GM23338 (cell line): Measurements from ENCODE around the gene TMEM175. TPM values are rescaled to one million over a fixed set of nuclear protein-coding genes. Genes with fewer than 3 reads are reported as not detected.

Experiments used
- ATAC-seq: fragments of 200-7000 bp; cut with Tn5 transposase; 3 replicates; pipeline ENCODE4 v1.9.1; 2020
- DNase-seq: peaks from one replicate; pipeline ENCODE4 v3.0.0-alpha.2; 2015; ENCODE audit warnings: low spot score
- H2AFZ ChIP-seq: fragments of 200-600 bp; sonication (generic); 2 replicates; pipeline ENCODE4 v1.8.0; 2016; ENCODE audit warnings: antibody characterized with exemption, mild to moderate bottlenecking, moderate library complexity
- H3F3A ChIP-seq: fragments of 200-600 bp; sonication (generic); replicated peaks from 2 replicates; pipeline ENCODE4 v1.8.0; 2017; ENCODE audit warnings: antibody characterized with exemption, mixed run types, low read depth
- H3K27ac ChIP-seq: fragments of 200-600 bp; sonication (generic); 2 replicates; pipeline ENCODE4 v1.6.1; 2016; ENCODE audit warnings: low read depth
- H3K27me3 ChIP-seq: fragments of 200-600 bp; sonication (generic); 2 replicates; pipeline ENCODE4 v1.8.0; 2016; ENCODE audit warnings: mild to moderate bottlenecking, mixed run types, moderate library complexity; ENCODE audit not compliant: insufficient read depth
- H3K36me3 ChIP-seq: fragments of 200-600 bp; sonication (generic); 2 replicates; pipeline ENCODE4 v1.8.0; 2016; ENCODE audit warnings: mild to moderate bottlenecking; ENCODE audit not compliant: insufficient read depth
- H3K4me1 ChIP-seq: fragments of 200-600 bp; sonication (generic); 2 replicates; pipeline ENCODE4 v1.8.0; 2016; ENCODE audit warnings: mild to moderate bottlenecking, moderate library complexity; ENCODE audit not compliant: insufficient read depth
- H3K4me2 ChIP-seq: fragments of 200-600 bp; sonication (generic); 2 replicates; pipeline ENCODE4 v1.7.1; 2017; ENCODE audit warnings: mixed run types
- H3K4me3 ChIP-seq: fragments of 200-600 bp; sonication (generic); 2 replicates; pipeline ENCODE4 v1.6.1; 2016; ENCODE audit warnings: mixed run types
- H3K79me2 ChIP-seq: fragments of 200-600 bp; sonication (generic); replicated peaks from 2 replicates; pipeline ENCODE4 v1.8.0; 2017; ENCODE audit warnings: mild to moderate bottlenecking; ENCODE audit not compliant: insufficient read depth
- H3K9me2 ChIP-seq: fragments of 200-600 bp; sonication (generic); 2 replicates; pipeline ENCODE4 v1.8.0; 2017; ENCODE audit not compliant: insufficient read depth
- H4K20me1 ChIP-seq: fragments of 200-600 bp; sonication (generic); replicated peaks from 2 replicates; pipeline ENCODE4 v1.8.0; 2017; ENCODE audit warnings: mild to moderate bottlenecking; ENCODE audit not compliant: insufficient read depth
- H3K27ac Mint-ChIP-seq: 2 replicates; pipeline ENCODE4 v1.8.0; 2020; ENCODE audit warnings: inconsistent platforms, mild to moderate bottlenecking, moderate library complexity, mixed read lengths
- H3K27me3 Mint-ChIP-seq: 3 replicates; pipeline ENCODE4 v1.8.0; 2022; ENCODE audit warnings: low read depth, mild to moderate bottlenecking, moderate library complexity, mixed read lengths, inconsistent platforms; ENCODE audit not compliant: insufficient read depth, poor library complexity
- H3K36me3 Mint-ChIP-seq: 3 replicates; pipeline ENCODE4 v1.8.0; 2021; ENCODE audit warnings: low read depth, mild to moderate bottlenecking, inconsistent platforms, moderate library complexity, mixed read lengths
- H3K4me1 Mint-ChIP-seq: 3 replicates; pipeline ENCODE4 v1.8.0; 2020; ENCODE audit warnings: mild to moderate bottlenecking, inconsistent platforms, mixed read lengths
- H3K4me3 Mint-ChIP-seq: 3 replicates; pipeline ENCODE4 v1.8.0; 2021; ENCODE audit warnings: moderate library complexity, mild to moderate bottlenecking, inconsistent platforms, mixed read lengths
- H3K9me3 Mint-ChIP-seq: 3 replicates; pipeline ENCODE4 v1.8.0; 2020; ENCODE audit warnings: moderate library complexity, mild to moderate bottlenecking, inconsistent platforms, mixed read lengths
- polyA plus RNA-seq: library from polyadenylated mRNA; unstranded; fragments of >200 nt; fragmentation: Nextera tagmentation; extraction: Ambion mirVana; gene quantifications from 2 replicates; pipeline ENCODE4 v1.2.1, GENCODE V29; 2016
- total RNA-seq: library from RNA; depleted of rRNA; stranded (reverse); fragments of >200 nt; shearing (Covaris generic); gene quantifications from 2 replicates; pipeline ENCODE4 v1.2.3, GENCODE V29; 2014
- TF ChIP-seq, protein P1 (sequence below): fragments of 250-450 bp; sonication (Bioruptor Pico); IDR thresholded peaks from 2 replicates; pipeline ENCODE4 v1.5.0; 2020; ENCODE audit warnings: mild to moderate bottlenecking, moderate library complexity

TMEM175 gene
- total and polyA plus RNA-seq, 2 experiments from 2014 or later = 8.0 to 11.4 TPM

DNA sequence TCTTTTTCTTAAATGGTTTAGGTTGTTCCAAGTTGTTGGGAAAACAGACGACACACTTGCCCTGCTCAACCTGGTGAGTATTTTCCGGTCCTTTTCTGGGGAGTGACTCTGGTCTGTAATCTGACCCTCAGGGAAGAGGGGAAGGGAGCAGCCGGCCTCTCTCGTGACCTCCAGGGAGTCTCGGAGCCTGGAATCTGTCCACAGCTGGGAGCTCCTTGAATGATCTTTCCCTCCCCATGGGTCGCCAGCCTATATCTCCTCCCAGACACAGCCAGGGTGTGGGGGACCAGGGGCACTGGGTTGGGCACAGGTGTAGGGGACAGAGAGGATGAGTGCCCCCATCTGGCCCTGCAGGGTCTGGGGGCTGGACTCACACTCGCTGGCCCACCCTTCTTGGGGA lies 18.9 kb downstream of the TMEM175 start:
- ATAC-seq (peak; percentile 16), DNase-seq (no peak)

More for the DNA sequence above, 18.9 kb downstream of the TMEM175 start:
- Histone ChIP-seq H3F3A (no peaks in the 10 kb centered on the region), H3K9me2 (no peaks in the 10 kb centered on the region), H3K36me3 (no peaks in the 10 kb centered on the region), H3K27ac (no peak overlapping the region), H3K4me3 (no peak overlapping the region), H4K20me1 (no peaks in the 10 kb centered on the region), H3K4me1 (no peaks in the 10 kb centered on the region), H2AFZ (no peak overlapping the region), H3K4me2 (no peak overlapping the region), H3K27me3 (no peaks in the 10 kb centered on the region), H3K79me2 (no peaks in the 10 kb centered on the region)
- H3K27ac Mint-ChIP-seq = no peak overlapping the region
- peaks cover 5% of the 10 kb centered on the region; the same call in 2 of the 3 replicates for H3K4me1 Mint-ChIP-seq
- no peaks in the 10 kb centered on the region; the same call in 2 of the 3 replicates for H3K36me3 Mint-ChIP-seq
- H3K9me3 Mint-ChIP-seq = no peaks in the 10 kb centered on the region
- H3K27me3 Mint-ChIP-seq = peaks cover 7% of the 10 kb centered on the region
- TF ChIP-seq, protein P1, sequence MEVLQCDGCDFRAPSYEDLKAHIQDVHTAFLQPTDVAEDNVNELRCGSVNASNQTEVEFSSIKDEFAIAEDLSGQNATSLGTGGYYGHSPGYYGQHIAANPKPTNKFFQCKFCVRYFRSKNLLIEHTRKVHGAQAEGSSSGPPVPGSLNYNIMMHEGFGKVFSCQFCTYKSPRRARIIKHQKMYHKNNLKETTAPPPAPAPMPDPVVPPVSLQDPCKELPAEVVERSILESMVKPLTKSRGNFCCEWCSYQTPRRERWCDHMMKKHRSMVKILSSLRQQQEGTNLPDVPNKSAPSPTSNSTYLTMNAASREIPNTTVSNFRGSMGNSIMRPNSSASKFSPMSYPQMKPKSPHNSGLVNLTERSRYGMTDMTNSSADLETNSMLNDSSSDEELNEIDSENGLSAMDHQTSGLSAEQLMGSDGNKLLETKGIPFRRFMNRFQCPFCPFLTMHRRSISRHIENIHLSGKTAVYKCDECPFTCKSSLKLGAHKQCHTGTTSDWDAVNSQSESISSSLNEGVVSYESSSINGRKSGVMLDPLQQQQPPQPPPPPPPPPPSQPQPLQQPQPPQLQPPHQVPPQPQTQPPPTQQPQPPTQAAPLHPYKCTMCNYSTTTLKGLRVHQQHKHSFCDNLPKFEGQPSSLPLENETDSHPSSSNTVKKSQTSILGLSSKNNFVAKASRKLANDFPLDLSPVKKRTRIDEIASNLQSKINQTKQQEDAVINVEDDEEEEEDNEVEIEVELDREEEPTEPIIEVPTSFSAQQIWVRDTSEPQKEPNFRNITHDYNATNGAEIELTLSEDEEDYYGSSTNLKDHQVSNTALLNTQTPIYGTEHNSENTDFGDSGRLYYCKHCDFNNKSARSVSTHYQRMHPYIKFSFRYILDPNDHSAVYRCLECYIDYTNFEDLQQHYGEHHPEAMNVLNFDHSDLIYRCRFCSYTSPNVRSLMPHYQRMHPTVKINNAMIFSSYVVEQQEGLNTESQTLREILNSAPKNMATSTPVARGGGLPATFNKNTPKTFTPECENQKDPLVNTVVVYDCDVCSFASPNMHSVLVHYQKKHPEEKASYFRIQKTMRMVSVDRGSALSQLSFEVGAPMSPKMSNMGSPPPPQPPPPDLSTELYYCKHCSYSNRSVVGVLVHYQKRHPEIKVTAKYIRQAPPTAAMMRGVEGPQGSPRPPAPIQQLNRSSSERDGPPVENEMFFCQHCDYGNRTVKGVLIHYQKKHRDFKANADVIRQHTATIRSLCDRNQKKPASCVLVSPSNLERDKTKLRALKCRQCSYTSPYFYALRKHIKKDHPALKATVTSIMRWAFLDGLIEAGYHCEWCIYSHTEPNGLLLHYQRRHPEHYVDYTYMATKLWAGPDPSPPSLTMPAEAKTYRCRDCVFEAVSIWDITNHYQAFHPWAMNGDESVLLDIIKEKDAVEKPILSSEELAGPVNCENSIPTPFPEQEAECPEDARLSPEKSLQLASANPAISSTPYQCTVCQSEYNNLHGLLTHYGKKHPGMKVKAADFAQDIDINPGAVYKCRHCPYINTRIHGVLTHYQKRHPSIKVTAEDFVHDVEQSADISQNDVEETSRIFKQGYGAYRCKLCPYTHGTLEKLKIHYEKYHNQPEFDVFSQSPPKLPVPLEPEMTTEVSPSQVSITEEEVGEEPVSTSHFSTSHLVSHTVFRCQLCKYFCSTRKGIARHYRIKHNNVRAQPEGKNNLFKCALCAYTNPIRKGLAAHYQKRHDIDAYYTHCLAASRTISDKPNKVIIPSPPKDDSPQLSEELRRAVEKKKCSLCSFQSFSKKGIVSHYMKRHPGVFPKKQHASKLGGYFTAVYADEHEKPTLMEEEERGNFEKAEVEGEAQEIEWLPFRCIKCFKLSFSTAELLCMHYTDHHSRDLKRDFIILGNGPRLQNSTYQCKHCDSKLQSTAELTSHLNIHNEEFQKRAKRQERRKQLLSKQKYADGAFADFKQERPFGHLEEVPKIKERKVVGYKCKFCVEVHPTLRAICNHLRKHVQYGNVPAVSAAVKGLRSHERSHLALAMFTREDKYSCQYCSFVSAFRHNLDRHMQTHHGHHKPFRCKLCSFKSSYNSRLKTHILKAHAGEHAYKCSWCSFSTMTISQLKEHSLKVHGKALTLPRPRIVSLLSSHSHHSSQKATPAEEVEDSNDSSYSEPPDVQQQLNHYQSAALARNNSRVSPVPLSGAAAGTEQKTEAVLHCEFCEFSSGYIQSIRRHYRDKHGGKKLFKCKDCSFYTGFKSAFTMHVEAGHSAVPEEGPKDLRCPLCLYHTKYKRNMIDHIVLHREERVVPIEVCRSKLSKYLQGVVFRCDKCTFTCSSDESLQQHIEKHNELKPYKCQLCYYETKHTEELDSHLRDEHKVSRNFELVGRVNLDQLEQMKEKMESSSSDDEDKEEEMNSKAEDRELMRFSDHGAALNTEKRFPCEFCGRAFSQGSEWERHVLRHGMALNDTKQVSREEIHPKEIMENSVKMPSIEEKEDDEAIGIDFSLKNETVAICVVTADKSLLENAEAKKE (CRISPR knock-in tag) = no peak
- no peak overlapping the region for H3K4me3 Mint-ChIP-seq
